SH-SY5Y (cell line): Measurements from ENCODE around the gene MANEAL.

Experiments used
- GATA2 ChIP-seq: IDR thresholded peaks from 2 replicates; pipeline ENCODE4 v1.6.1; 2011; ENCODE audit warnings: mild to moderate bottlenecking, low read depth, low read length
- GATA3 ChIP-seq: IDR thresholded peaks from 2 replicates; pipeline ENCODE4 v1.6.1; 2011; ENCODE audit warnings: low read depth, mild to moderate bottlenecking, low read length, moderate library complexity

DNA sequence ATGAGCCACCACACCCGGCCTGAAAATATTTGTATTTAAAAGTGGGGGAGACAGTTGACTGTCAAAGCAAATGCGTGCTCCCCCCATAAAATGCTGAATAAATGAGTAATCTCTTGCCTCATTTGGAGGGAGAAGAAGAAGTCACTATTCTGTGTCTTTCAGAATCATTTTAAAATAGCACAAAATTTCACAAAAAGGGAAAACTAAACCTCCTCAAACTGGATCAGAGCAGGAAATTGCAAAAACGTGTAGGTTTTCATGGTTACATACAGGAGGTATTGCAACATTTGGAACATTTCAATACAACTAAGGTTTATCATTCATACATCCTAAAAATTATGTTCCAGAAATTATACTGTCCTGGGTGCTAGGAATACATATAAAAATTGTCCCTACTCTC, 52.1 kb downstream of the MANEAL start:
- TF ChIP-seq GATA3 (no peak), GATA2 (no peak)
